Stimulated activated CD4-positive, alpha-beta T cell treated with anti-CD3 and anti-CD28 coated beads, TNF-alpha, amount 100 ng/mL, for 4 hours (primary cell): ENCODE data around the gene KLK6.

Source experiments
- DNase-seq, 3 experiments: peaks; one replicate each; pipeline ENCODE4 v3.0.0-alpha.2; 2020; ENCODE audit warnings: low read depth in 3 of 3

The KLK6 gene

DNA sequence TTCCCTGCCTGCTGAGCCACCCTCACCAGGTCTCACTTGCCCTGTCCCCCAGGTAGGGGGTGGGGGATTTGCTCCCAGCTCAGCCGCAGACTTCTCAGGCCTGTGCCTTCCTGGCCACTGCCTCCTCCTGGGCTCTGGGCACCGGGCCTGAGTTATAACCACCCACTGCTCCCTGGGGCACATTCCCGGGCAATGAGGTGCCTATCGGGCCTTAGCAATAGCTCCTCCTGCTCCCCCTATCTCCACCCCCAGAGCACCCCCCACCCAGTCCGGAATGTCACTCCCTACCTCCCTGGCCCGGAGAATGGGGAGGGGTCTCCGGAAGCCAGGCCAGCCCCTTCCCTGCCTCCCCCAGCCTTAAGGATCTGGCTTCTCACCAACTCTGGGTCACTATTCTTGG lies 16.5 kb downstream of the KLK6 start, which contains the start of gene KLK5:
Gene KLK5 (minus strand): TSS at position 129 of the 400 bp plus-strand sequence. CDS start 381 bp downstream, outside the sequence.
- no peak for DNase-seq

GRCh38 chr19:50949861-50950260 lies 19.5 kb downstream of the KLK6 start:
- no peak for DNase-seq

GRCh38 chr19:50947123-50947522 lies 22.3 kb downstream of the KLK6 start:
- DNase-seq = no peak

DNA sequence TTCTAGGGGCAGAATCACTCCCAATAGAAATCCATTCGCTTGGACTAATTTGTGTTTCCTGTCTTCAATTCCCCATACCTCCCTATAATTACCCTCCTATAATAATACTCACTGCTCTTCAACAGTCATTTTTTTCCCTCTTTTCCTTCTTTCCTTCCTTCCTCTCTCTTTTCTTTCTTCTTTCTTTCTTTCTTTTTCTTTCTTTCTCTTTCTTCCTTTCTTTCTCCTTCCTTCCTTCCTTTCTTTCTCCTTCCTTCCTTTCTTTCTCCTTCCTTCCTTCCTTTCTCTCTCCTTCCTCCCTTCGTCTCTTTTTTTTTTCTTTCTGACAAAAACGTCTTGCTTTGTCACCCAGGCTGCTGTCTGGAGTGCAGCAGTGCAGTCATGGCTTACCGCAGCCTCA lies 24.6 kb downstream of the KLK6 start:
- DNase-seq = no peak

GRCh38 chr19:50943074-50943828 lies 26.1 kb downstream of the KLK6 start:
- no peak for DNase-seq

GRCh38 chr19:50939596-50939995 lies 29.8 kb downstream of the KLK6 start:
- no peak for DNase-seq

DNA sequence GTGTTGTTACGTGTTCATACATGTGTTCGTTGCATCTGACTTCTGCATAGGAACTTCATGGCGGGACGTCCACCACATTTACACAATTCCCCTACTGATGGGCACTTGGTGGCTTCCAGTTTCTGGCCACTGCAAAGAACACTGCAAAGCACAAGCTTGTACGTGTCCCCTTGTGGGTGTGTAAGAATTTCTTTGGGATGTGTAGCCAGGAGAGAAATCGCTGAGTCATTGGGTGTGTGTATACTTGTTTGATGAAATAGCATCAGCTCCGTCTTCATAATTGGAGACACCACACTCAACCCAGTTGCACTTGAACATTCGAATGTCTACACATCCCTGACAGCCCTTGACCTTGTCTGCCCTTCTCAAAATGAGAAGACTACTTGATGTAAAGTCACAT lies 35.8 kb downstream of the KLK6 start:
- no peak for DNase-seq

GRCh38 chr19:50932690-50933083 lies 36.7 kb downstream of the KLK6 start:
- DNase-seq = no peak

GRCh38 chr19:50932018-50932689 lies 37.2 kb downstream of the KLK6 start:
- no peak for DNase-seq

- no peak for DNase-seq
These were observed 38.4 kb downstream of the KLK6 start for GRCh38 chr19:50931023-50931422.

DNA sequence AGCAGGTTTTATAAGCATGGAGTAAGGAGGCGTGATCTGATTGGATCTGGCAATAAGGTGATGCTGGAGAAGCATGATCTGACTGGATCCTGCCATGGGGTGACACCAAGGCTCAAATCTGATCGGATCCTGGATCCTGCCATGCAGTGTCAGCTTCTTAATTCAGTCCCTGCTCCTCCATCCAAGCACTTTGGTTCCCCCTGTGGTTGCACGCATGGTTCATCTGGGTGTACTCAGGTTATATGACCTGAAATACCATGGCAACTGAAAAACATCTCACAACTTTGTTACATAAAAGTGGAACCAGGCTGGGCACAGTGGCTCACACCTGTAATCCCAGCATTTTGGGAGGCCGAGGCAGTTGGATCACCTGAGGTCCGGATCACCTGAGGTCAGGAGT lies 40.6 kb downstream of the KLK6 start:
- DNase-seq = no peak

DNA sequence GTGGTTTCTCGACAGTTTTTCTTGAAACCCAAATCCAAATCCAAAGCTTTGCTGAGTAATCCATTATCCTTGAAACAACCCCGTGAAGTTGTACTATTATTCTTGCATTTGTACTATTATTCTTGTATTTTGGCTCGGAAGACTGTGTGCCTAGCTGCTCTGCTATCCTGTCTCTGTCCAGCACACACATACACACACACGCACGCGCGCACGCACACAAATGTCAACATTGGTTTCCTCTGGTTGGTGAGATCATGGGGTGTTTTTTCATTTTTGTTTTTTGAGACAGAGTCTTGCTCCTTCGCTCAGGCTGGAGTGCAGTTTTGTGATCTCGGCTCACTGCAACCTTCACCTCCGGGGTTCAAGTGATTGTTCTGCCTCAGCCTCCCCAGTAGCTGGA lies 43.2 kb downstream of the KLK6 start:
- no peak for DNase-seq

DNA sequence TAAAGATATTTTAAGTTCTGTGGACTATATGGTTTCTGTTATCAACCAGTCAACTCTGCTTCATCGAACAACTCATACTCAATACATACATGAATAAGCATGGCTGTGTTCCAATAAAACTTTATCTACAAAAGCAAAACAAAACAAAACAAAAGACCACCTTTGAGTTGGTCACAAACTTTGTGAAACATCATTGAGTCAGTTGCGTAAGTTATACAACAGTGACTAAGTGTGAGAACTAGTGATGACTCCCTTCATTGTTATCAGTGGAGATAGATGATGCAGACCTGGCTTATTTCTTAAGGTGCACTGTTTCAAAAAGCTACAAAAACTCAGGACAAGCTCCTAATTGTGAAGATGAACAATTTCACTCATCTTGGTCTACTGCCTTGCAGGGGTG lies 43.7 kb downstream of the KLK6 start:
- no peak for DNase-seq

DNA sequence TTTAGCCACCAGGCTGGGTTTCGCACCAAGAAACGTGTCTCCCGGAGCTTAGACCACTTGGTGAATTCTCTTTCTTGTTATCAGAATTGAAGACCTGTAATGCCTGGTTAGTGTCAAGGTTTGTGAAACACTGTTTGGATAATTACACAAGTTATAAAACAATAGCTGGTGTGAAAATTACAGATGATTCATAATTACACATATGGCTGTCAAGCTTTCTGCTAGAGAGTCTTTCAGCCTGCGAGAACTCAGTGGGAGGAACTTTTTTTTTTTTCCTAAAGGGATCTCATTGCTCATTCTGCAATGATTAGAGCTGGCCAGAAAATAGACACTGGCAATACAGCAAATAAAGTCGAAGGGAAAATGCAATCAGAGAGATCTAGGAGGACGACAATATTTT lies 44.8 kb downstream of the KLK6 start:
- DNase-seq = no peak

DNA sequence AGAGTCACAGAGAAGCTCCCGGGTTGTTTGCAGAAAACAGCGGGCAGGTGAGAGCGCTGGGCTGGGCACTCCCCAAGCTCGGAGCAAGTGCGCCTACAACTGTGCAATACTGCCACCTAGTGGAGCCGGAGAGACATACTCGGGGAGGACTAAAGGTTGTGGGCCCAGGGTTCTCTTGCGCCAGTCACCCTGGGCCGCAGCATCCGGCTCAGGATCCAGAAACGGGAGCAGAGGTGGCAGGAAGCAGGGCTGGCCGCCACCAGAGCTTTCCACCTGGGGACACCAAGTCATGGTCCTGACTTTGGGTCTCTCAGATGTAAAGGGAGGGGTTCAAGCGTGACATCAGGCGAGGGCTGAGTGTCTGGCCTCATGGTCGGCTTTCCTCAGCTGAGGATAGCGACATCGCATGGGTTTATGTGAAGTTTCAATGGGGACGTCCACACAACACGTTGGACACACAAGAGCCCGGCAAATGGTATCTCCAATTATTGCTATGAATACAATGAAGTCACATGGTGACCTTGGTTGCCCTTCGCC lies 47.0 kb downstream of the KLK6 start:
- DNase-seq = peak; percentile 41 to 57 (median 50)

DNA sequence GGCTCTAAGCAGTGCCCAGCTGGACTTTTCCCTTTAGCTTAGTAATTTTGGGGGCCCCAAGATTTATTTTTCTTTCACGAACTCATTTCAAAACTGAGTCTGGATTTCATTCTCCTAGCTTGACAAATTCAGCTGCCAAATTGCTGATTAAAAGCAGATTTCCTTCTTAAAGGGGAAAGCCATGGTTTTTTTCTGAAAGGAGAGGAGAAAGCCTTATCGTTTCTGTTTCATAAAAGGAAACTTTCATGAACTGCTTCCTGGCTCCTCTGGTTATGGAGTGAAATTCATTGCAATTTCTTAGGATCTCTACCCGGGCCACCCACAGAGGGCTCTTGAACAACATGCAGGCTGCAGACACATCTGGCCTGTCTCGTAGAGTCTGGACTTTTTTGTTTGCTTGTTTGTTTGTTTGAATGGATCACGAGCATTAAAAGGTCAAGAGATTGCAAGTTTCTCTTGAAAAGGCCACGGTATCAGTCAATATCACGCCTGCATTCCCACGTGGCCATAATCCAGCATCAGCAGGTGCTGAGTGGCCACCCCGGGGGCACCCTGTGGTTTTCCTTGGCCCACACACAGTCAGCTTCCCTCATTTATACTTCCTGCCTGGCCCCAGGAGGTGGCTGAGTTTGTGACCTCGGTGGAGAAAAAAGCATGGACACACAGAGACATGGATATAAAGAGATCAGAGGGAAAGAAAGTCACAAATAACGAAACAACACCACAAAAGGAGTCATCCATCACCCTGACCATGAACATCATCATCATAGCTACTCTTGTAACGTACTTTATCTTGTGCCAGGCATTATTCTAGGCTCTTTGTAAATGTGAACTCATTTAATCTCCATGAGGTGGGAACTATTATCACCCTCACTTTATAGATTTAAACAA lies 47.7 kb downstream of the KLK6 start:
- DNase-seq = no peak

DNA sequence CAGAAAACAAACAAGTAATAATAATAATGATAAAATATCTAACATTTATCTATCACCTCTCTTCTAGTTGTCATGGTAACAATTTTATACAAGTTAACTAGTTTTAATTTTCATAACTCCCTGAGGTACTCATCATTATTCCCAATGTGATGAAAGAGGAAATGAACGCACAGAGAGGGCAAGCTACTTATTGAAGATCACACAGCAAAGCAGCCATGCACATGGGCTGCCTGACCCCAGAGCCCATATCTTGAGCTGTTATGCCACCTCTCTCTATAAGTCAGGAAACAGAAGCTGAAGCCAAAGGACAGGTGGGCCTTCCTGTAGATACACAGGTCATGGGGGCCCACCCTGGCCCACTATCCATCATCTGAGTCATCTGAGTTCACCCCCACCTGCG lies 53.3 kb downstream of the KLK6 start:
- no peak for DNase-seq

DNA sequence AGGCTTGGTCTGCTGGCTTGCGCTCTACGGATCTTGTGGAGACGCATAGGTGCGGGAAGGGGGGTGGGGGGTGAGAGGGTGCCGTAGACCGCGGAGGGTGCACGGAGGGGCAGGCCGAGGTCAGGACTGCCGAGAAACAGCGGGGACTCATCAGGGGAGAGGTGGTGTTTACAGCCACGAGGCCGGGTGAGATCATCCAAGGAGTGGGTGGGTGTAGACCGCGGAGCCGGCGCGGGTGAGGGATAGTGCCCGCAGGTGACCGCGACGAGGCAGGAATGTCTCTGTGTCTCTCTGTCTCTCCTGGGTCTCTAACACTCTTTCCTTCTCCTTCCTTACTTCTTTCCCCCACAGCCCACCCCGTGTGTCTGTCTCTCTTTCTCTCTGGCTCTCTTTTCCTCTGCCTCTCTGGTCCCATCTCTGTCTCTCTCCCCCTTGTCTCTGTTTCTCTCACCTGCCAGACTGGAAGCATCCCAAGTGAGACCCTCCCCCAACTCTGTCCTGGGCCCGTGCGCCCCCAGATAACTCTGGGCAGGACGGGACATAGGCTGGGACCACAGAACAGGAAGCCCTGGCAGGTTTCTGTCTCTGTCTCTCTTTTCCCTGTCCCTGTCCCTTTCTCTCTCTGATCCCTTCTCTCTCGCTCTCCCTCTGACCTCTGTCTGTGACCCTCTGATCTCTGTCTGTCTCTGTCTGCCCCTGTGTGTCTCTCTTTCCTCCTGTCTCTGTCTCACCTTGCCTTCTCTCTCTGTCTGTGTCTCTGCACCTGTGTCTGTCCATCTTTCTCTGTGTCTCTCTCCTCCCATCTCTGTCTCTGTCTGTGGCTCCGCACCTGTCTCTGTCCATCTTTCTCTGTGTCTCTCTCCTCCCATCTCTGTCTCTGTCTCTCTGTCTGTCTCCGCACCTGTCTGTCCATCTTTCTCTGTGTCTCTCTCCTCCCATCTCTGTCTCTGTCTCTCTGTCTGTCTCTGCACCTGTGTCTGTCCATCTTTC lies 56.4 kb downstream of the KLK6 start:
- no peak for DNase-seq

- no peak for DNase-seq
These were observed 57.2 kb downstream of the KLK6 start for GRCh38 chr19:50912102-50912599.

GRCh38 chr19:50911206-50912101 lies 57.9 kb downstream of the KLK6 start, which contains the start of gene KLK4:
KLK4 (minus strand) TSS chr19:50911395; CDS start chr19:50910738, 657 bp downstream.
- no peak for DNase-seq
